ENCODE data around the gene CLCN7. TPM values are rescaled to one million over a fixed set of nuclear protein-coding genes. Genes with fewer than 3 reads are reported as not detected.

CLCN7 gene
- total RNA-seq, 6 donors from 2014 or later: 78.0 to 463 (median 147) TPM

DNA sequence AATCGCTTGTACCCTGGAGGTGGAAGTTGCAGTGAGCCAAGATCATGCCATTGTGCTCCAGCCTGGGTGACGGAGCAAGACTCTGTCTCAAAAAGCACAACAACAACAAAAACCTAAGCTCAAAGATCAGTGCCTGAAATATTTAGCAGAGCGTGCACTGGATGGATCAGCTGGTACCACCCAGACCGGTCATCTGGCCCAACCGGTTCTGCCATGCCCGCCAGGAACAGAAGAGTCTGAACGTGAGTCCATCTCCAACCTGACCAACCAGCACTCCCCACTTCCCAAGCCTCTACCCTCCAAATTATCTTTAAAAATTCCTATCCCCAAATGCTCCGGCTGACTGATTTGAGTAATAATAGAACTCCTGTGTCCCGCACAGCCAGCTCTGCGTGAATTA, 52.8 kb downstream of the CLCN7 start:
- no peaks in the 10 kb centered on the region for H3K9me3 ChIP-seq
- no peaks in the 10 kb centered on the region for H3K27me3 ChIP-seq
- H3K36me3 ChIP-seq: peaks cover 0 to 7% (median 2%) of the 10 kb centered on the region in 4 donors
- peak overlapping the region in 1 of 4 donors; percentile 94 for H3K27ac ChIP-seq
- no peak overlapping the region for H3K4me3 ChIP-seq
- no peak for DNase-seq
- WGBS, 2 donors: 82 to 94% methylated on average over 8 to 10 of the region's 10 CpGs
- H3K4me1 ChIP-seq: peaks cover 17 to 35% (median 20%) of the 10 kb centered on the region in 4 donors
- no peak for ATAC-seq (ENCODE audit: low FRiP score in 2 of 2)
- TF ChIP-seq POLR2A (IDR thresholded peaks at IDR 0.05) (no peak), POLR2AphosphoS5 (IDR thresholded peaks at IDR 0.05) (no peak), EP300 (IDR thresholded peaks at IDR 0.05) (no peak)
- TF ChIP-seq, protein P1, sequence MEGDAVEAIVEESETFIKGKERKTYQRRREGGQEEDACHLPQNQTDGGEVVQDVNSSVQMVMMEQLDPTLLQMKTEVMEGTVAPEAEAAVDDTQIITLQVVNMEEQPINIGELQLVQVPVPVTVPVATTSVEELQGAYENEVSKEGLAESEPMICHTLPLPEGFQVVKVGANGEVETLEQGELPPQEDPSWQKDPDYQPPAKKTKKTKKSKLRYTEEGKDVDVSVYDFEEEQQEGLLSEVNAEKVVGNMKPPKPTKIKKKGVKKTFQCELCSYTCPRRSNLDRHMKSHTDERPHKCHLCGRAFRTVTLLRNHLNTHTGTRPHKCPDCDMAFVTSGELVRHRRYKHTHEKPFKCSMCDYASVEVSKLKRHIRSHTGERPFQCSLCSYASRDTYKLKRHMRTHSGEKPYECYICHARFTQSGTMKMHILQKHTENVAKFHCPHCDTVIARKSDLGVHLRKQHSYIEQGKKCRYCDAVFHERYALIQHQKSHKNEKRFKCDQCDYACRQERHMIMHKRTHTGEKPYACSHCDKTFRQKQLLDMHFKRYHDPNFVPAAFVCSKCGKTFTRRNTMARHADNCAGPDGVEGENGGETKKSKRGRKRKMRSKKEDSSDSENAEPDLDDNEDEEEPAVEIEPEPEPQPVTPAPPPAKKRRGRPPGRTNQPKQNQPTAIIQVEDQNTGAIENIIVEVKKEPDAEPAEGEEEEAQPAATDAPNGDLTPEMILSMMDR (IDR thresholded peaks at IDR 0.05): no peak

DNA sequence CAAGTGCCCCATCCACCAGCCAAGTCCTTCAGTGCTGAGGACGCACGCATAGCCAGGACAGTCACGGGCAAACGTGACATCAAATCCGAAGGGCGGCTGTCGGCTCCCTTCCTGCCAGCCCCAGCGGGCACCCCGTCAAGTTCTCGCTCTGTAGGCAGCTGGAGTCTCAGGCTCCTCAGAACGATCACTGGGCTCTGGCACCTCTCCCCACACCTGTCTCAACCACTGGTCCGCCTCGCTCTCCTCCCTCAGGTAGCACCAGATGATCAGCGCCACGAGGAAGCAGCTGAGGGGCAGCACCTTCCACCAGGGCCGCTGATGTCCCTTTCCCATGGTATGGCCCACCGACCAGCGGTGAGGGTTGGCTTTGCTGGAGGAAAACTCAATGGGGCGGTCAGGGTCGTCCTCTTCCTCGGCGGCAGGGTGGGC, 54.7 kb downstream of the CLCN7 start:
- H3K27ac ChIP-seq: peak overlapping the region; percentile 87 to 96 (median 94)
- H3K27me3 ChIP-seq: no peaks in the 10 kb centered on the region
- peak overlapping the region; percentile 60 to 97 (median 82) for H3K4me3 ChIP-seq
- ATAC-seq (ENCODE audit: low FRiP score in 2 of 2) (peak; percentile 10 to 23), DNase-seq (no peak)
- peaks cover 17 to 39% (median 20%) of the 10 kb centered on the region in 4 donors for H3K4me1 ChIP-seq
- TF ChIP-seq POLR2AphosphoS5 (IDR thresholded peaks at IDR 0.05) (no peak), EP300 (IDR thresholded peaks at IDR 0.05) (no peak), POLR2A (IDR thresholded peaks at IDR 0.05) (no peak)
- TF ChIP-seq, protein P1 (IDR thresholded peaks at IDR 0.05): no peak
- H3K9me3 ChIP-seq: no peaks in the 10 kb centered on the region
- WGBS, 2 donors: 3% methylated on average over 8 to 20 of the region's 22 CpGs
- H3K36me3 ChIP-seq: peaks cover 0 to 7% (median 2%) of the 10 kb centered on the region in 4 donors

DNA sequence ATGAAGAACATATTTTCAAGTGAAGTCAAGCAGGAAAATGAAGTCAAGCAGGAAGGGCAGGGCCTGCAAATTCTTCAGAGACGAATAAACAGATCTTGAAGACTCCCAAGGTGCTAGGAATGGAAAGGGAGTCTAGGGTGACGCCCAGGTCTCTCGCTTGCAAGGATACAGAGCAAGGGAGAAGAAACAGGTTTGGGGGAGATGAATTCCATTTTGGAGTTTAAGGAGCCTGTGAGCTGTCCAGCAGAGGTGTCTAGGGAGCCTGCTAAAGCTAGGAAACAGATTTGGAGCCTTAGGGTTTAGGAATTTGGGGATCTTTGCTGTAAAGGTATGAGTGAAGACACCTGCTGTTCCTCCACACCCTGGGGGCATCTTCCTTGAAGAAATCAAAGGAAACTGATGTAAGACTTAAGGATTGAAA, 58.3 kb downstream of the CLCN7 start:
- WGBS, 2 donors: 45 to 60% methylated on average over 3 of the region's 3 CpGs
- peak overlapping the region in 1 of 4 donors; percentile 13 for H3K27ac ChIP-seq
- no peak overlapping the region for H3K4me3 ChIP-seq
- H3K4me1 ChIP-seq: peaks cover 26 to 59% (median 29%) of the 10 kb centered on the region in 4 donors
- ATAC-seq (ENCODE audit: low FRiP score in 2 of 2): no peak
- no peaks in the 10 kb centered on the region for H3K27me3 ChIP-seq
- no peaks in the 10 kb centered on the region for H3K9me3 ChIP-seq
- TF ChIP-seq POLR2AphosphoS5 (IDR thresholded peaks at IDR 0.05) (no peak), EP300 (IDR thresholded peaks at IDR 0.05) (no peak), POLR2A (IDR thresholded peaks at IDR 0.05) (no peak)
- TF ChIP-seq, protein P1 (IDR thresholded peaks at IDR 0.05): no peak
- DNase-seq: no peak
- H3K36me3 ChIP-seq: peaks cover 0 to 7% (median 2%) of the 10 kb centered on the region in 4 donors

DNA sequence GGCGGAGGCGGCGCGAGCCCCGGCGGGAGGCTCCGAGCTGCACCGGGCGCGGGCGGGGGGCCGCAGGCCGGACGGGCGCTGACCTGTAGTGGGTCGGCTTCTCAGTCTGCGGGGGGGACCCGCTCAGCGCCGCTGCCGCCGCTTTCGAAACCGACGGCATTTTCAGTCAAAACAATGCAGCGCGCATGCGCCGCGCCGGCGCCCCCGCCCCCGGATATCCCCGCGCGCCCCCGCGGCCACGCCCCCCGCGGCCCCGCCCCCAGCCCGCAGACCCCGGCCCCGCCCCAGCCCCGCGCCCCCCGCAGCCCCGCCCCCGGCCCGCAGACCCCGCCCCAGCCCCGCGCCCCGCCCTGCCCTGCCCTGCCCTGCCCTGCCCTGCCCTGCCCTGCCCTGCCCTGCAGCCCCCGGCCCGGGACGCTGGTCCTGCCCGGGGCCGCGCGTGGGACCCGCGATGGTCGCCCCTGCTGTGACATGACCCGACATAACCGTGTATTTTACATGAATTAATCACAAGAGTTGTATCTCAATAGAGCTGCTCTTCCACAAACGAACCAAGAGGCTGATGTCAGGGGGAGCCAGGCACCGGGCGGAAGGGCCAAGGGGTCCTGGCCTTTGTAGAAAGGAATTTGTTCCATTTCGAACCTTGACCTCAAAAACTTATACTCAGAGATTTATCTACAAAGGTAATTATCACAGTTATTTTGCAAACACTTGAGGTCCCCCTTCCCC, 60.1 kb downstream of the CLCN7 start, which contains the start of gene UNKL:
UNKL (minus strand) TSS at position 173 of the 729 bp plus-strand sequence; CDS start at position 160, 13 bp downstream.
- Histone ChIP-seq H3K9me3 (no peaks in the 10 kb centered on the region), H3K4me1 (peaks cover 15 to 49% (median 21%) of the 10 kb centered on the region in 4 donors), H3K4me3 (peak within 1 kb of the TSS; percentile 94 to 99 (median 96)), H3K27me3 (no peaks in the 10 kb centered on the region), H3K27ac (peak within 1 kb of the TSS; percentile 89 to 95 (median 92)), H3K36me3 (peaks cover 0 to 20% (median 10%) of the 10 kb centered on the region in 4 donors)
- ATAC-seq (ENCODE audit: low FRiP score in 2 of 2): peak; percentile 57 to 71
- WGBS, 2 donors: 7 to 13% methylated on average over 6 to 10 of the region's 72 CpGs
- TF ChIP-seq POLR2A (IDR thresholded peaks at IDR 0.05): peak in 1 of 4 donors; percentile 21
- no peak for TF ChIP-seq POLR2AphosphoS5 (IDR thresholded peaks at IDR 0.05)
- TF ChIP-seq EP300 (IDR thresholded peaks at IDR 0.05): no peak
- TF ChIP-seq, protein P1 (IDR thresholded peaks at IDR 0.05): no peak
- DNase-seq: peak; percentile 74 to 98

Data from upper lobe of left lung (tissue), 6 donors.